H9 (cell line): Measurements from ENCODE around the gene DPPA2. TPM values are rescaled to one million over a fixed set of nuclear protein-coding genes. Genes with fewer than 3 reads are reported as not detected.

Experiments used
- DNase-seq: peaks from one replicate; pipeline ENCODE4 v3.0.0-alpha.2; 2017
- H2AFZ ChIP-seq: one replicate; pipeline ENCODE4 v1.6.1; 2013; ENCODE audit warnings: mild to moderate bottlenecking, low read length, control low read depth, moderate library complexity
- H2AK5ac ChIP-seq: 2 replicates; pipeline ENCODE4 v1.6.1; 2013; ENCODE audit warnings: low read length, control low read depth, mixed read lengths; ENCODE audit not compliant: insufficient read length
- H2BK120ac ChIP-seq: one replicate; pipeline ENCODE4 v1.6.1; 2013; ENCODE audit warnings: low read depth, mild to moderate bottlenecking, low read length, control low read depth, inconsistent platforms; ENCODE audit not compliant: poor library complexity, severe bottlenecking
- H2BK12ac ChIP-seq: 2 replicates; pipeline ENCODE4 v1.6.1; 2013; ENCODE audit warnings: low read length, control low read depth, mixed read lengths, low read depth; ENCODE audit not compliant: insufficient read length
- H2BK15ac ChIP-seq: 2 replicates; pipeline ENCODE4 v1.6.1; 2013; ENCODE audit warnings: low read depth, low read length, control low read depth
- H2BK20ac ChIP-seq: one replicate; pipeline ENCODE4 v1.6.1; 2013; ENCODE audit warnings: low read depth, mild to moderate bottlenecking, low read length, control low read depth, inconsistent platforms; ENCODE audit not compliant: poor library complexity, severe bottlenecking
- H2BK5ac ChIP-seq: 2 replicates; pipeline ENCODE4 v1.6.1; 2013; ENCODE audit warnings: low read length, control low read depth, mixed read lengths; ENCODE audit not compliant: insufficient read length
- H3K14ac ChIP-seq: 2 replicates; pipeline ENCODE4 v1.6.1; 2013; ENCODE audit warnings: low read length, control low read depth; ENCODE audit not compliant: insufficient read depth
- H3K18ac ChIP-seq: 2 replicates; pipeline ENCODE4 v1.6.1; 2013; ENCODE audit warnings: low read depth, mild to moderate bottlenecking, mixed read lengths, low read length, control low read depth; ENCODE audit not compliant: insufficient read length
- H3K23ac ChIP-seq: 2 replicates; pipeline ENCODE4 v1.6.1; 2013; ENCODE audit warnings: low read length, control low read depth, mixed read lengths, low read depth; ENCODE audit not compliant: insufficient read length
- H3K23me2 ChIP-seq: 2 replicates; pipeline ENCODE4 v1.6.1; 2013; ENCODE audit warnings: low read depth, mild to moderate bottlenecking, mixed read lengths, low read length, control low read depth; ENCODE audit not compliant: insufficient read length, poor library complexity, severe bottlenecking
- H3K27ac ChIP-seq: 2 replicates; pipeline ENCODE4 v1.5.1; 2013; ENCODE audit warnings: low read length, control low read depth, mixed read lengths, low read depth; ENCODE audit not compliant: insufficient read length
- H3K27me3 ChIP-seq: 2 replicates; pipeline ENCODE4 v1.6.1; 2013; ENCODE audit warnings: low read length, control low read depth, inconsistent platforms; ENCODE audit not compliant: insufficient read depth
- H3K4ac ChIP-seq: 2 replicates; pipeline ENCODE4 v1.6.1; 2013; ENCODE audit warnings: low read depth, mild to moderate bottlenecking, control low read depth, inconsistent platforms, low read length, moderate library complexity
- H3K4me1 ChIP-seq: 2 replicates; pipeline ENCODE4 v1.6.1; 2013; ENCODE audit warnings: low read length, control low read depth, inconsistent platforms; ENCODE audit not compliant: insufficient read depth
- H3K4me2 ChIP-seq: 2 replicates; pipeline ENCODE4 v1.6.1; 2013; ENCODE audit warnings: low read length, control low read depth, mixed read lengths; ENCODE audit not compliant: insufficient read length, insufficient read depth
- H3K56ac ChIP-seq: 2 replicates; pipeline ENCODE4 v1.6.1; 2013; ENCODE audit warnings: low read depth, mild to moderate bottlenecking, mixed read lengths, low read length, control low read depth; ENCODE audit not compliant: insufficient read length
- H3K79me1 ChIP-seq: 2 replicates; pipeline ENCODE4 v1.6.1; 2013; ENCODE audit warnings: low read depth, mild to moderate bottlenecking, moderate library complexity, low read length, control low read depth, inconsistent platforms; ENCODE audit not compliant: insufficient read depth, poor library complexity, severe bottlenecking
- H3K79me2 ChIP-seq: 2 replicates; pipeline ENCODE4 v1.6.1; 2013; ENCODE audit warnings: low read length, control low read depth, inconsistent platforms; ENCODE audit not compliant: insufficient read depth
- H3K9ac ChIP-seq: 2 replicates; pipeline ENCODE4 v1.6.1; 2013; ENCODE audit warnings: low read length, control low read depth, mixed read lengths; ENCODE audit not compliant: insufficient read length; ENCODE audit errors: extremely low read depth
- H3K9me3 ChIP-seq: one replicate; pipeline ENCODE4 v1.6.1; 2013; ENCODE audit warnings: low read depth, low read length, inconsistent platforms; ENCODE audit not compliant: control insufficient read depth
- H3T11ph ChIP-seq: one replicate; pipeline ENCODE4 v1.6.1; 2013; ENCODE audit warnings: mild to moderate bottlenecking, low read length, control low read depth, inconsistent platforms
- H4K20me1 ChIP-seq: one replicate; pipeline ENCODE4 v1.6.1; 2013; ENCODE audit not compliant: control insufficient read depth, insufficient read length, insufficient read depth
- H4K5ac ChIP-seq: 2 replicates; pipeline ENCODE4 v1.6.1; 2013; ENCODE audit warnings: low read depth, mild to moderate bottlenecking, mixed read lengths, low read length, control low read depth; ENCODE audit not compliant: insufficient read length
- H4K8ac ChIP-seq: replicated peaks from 2 replicates; pipeline ENCODE4 v1.6.1; 2013; ENCODE audit warnings: low read length, control low read depth, mixed read lengths, low read depth; ENCODE audit not compliant: insufficient read length
- H4K91ac ChIP-seq: 2 replicates; pipeline ENCODE4 v1.6.1; 2013; ENCODE audit warnings: low read depth, mild to moderate bottlenecking, moderate library complexity, mixed read lengths, low read length, control low read depth; ENCODE audit not compliant: insufficient read length
- H3K27ac Mint-ChIP-seq, 3 experiments: 2 replicates in 2 of 3; 3 replicates in 1 of 3; pipeline ENCODE4 v1.8.0; 2020 to 2021; ENCODE audit warnings: mixed read lengths in 3 of 3, mild to moderate bottlenecking in 1 of 3, moderate library complexity in 1 of 3
- H3K27me3 Mint-ChIP-seq: 2 replicates; pipeline ENCODE4 v1.8.0; 2021; ENCODE audit warnings: low read depth, mild to moderate bottlenecking, moderate library complexity, mixed read lengths
- H3K36me3 Mint-ChIP-seq, 3 experiments: 2 replicates in 2 of 3; 3 replicates in 1 of 3; pipeline ENCODE4 v1.8.0; 2020 to 2021; ENCODE audit warnings: low read depth in 3 of 3, mixed read lengths in 3 of 3; ENCODE audit not compliant: insufficient read depth in 1 of 3
- H3K4me1 Mint-ChIP-seq, 2 experiments: 2 replicates each; pipeline ENCODE4 v1.8.0; 2020; ENCODE audit warnings: mixed read lengths in 2 of 2
- H3K4me3 Mint-ChIP-seq, 2 experiments: 2 replicates in 1 of 2; 3 replicates in 1 of 2; pipeline ENCODE4 v1.8.0; 2020 to 2021; ENCODE audit warnings: mild to moderate bottlenecking in 2 of 2, mixed read lengths in 2 of 2, moderate library complexity in 1 of 2
- H3K9me3 Mint-ChIP-seq, 2 experiments: 2 replicates in 1 of 2; 3 replicates in 1 of 2; pipeline ENCODE4 v1.8.0; 2020; ENCODE audit warnings: mild to moderate bottlenecking in 2 of 2, mixed read lengths in 2 of 2, moderate library complexity in 1 of 2
- WGBS: extraction: QIAGEN DNeasy Blood & Tissue Kit; methylation state at CpG from one replicate; pipeline ENCODE4 v1.1.7; 2013; ENCODE audit warnings: missing lambda C conversion rate, low lambda C conversion rate, mixed read lengths; ENCODE audit not compliant: insufficient read length; ENCODE audit errors: extremely low coverage; 5-methylcytosine and 5-hydroxymethylcytosine counted together
- total RNA-seq: library from RNA; stranded (reverse); gene quantifications from 2 replicates; pipeline ENCODE4 v1.2.1, GENCODE V29; 2021
- TF ChIP-seq, protein P1 (sequence below): fragments of 200-600 bp; sonication (generic); conservative IDR thresholded peaks from 3 replicates; pipeline ENCODE4 v1.8.0; 2021; ENCODE audit warnings: antibody characterized with exemption, mild to moderate bottlenecking

Gene DPPA2
- total RNA-seq, 1 experiment from 2014 or later: 3.2 TPM

DNA sequence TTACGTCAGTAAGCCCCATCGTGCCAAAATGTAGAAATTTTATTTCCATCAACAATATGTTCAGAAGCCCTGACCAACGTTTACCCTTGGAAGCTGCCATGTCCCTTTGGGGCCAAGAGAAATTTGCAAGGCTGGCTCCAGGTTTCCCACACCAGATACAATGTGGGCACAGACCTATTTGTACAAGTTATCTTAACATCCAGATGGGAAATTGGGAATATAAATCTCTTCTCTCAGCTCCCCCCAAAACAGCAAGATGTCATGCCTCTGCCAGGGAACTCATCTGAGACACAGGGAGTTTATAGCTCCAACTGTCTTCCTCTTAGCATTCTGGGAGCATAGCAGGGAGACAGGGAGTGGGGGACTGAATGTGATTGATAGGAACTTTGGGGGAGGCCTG is 9.3 kb upstream of the DPPA2 start:
- H3K4me1 ChIP-seq: no peaks in the 10 kb centered on the region
- H2AFZ ChIP-seq: no peak overlapping the region
- H3K27me3 ChIP-seq: no peaks in the 10 kb centered on the region
- H3K18ac ChIP-seq: no peak overlapping the region
- no peaks in the 10 kb centered on the region; the same call in 1 of the 2 replicates for H3K79me2 ChIP-seq
- no peak overlapping the region for H3K9ac ChIP-seq
- DNase-seq: peak; percentile 35
- no peak overlapping the region for H2BK120ac ChIP-seq
- H4K8ac ChIP-seq: no peak overlapping the region
- no peak overlapping the region for H3K4me2 ChIP-seq
- H3K79me1 ChIP-seq: no peaks in the 10 kb centered on the region
- no peak overlapping the region for H3K14ac ChIP-seq
- Mint-ChIP-seq H3K9me3 (no peaks in the 10 kb centered on the region), H3K4me1 (peaks cover 19 to 22% of the 10 kb centered on the region in 2 experiments), H3K27ac (peak overlapping the region in 1 of 3 experiments; percentile 95; a peak in 2 of 7 replicates), H3K4me3 (no peak overlapping the region), H3K27me3 (peaks cover 2% of the 10 kb centered on the region; the same call in 1 of the 2 replicates), H3K36me3 (peaks cover 39 to 54% (median 48%) of the 10 kb centered on the region in 3 experiments)
- no peak overlapping the region for H3T11ph ChIP-seq
- H3K27ac ChIP-seq: peak overlapping the region; percentile 17
- H2BK12ac ChIP-seq: no peak overlapping the region
- H4K5ac ChIP-seq: no peak overlapping the region
- no peak overlapping the region for H2BK15ac ChIP-seq
- no peaks in the 10 kb centered on the region for H4K20me1 ChIP-seq
- H2BK20ac ChIP-seq: no peak overlapping the region
- no peak overlapping the region for H3K56ac ChIP-seq
- TF ChIP-seq, protein P1, sequence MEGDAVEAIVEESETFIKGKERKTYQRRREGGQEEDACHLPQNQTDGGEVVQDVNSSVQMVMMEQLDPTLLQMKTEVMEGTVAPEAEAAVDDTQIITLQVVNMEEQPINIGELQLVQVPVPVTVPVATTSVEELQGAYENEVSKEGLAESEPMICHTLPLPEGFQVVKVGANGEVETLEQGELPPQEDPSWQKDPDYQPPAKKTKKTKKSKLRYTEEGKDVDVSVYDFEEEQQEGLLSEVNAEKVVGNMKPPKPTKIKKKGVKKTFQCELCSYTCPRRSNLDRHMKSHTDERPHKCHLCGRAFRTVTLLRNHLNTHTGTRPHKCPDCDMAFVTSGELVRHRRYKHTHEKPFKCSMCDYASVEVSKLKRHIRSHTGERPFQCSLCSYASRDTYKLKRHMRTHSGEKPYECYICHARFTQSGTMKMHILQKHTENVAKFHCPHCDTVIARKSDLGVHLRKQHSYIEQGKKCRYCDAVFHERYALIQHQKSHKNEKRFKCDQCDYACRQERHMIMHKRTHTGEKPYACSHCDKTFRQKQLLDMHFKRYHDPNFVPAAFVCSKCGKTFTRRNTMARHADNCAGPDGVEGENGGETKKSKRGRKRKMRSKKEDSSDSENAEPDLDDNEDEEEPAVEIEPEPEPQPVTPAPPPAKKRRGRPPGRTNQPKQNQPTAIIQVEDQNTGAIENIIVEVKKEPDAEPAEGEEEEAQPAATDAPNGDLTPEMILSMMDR: no peak
- no peaks in the 10 kb centered on the region for H3K23me2 ChIP-seq
- no CpG with 5 or more reads among the region's 3 CpGs for WGBS
- H4K91ac ChIP-seq: no peak overlapping the region
- H3K23ac ChIP-seq: no peak overlapping the region
- no peak overlapping the region for H3K4ac ChIP-seq
- no peak overlapping the region for H2BK5ac ChIP-seq
- no peak overlapping the region for H2AK5ac ChIP-seq
- no peaks in the 10 kb centered on the region for H3K9me3 ChIP-seq
